Activated B cell treated with CpG ODN at 0.5 μM for 24 hours (primary cell): Measurements from ENCODE around the gene PLEKHO1. TPM values are rescaled to one million over a fixed set of nuclear protein-coding genes. Genes with fewer than 3 reads are reported as not detected.
A peak's percentile ranks its signal among the peaks of the same experiment; 100 is the strongest.

Source experiments
- ATAC-seq: fragments of 200-7000 bp; cut with Tn5 transposase; one replicate; pipeline ENCODE4 v1.10.0; 2021; ENCODE audit warnings: low read depth, mild to moderate bottlenecking, moderate library complexity
- CTCF ChIA-PET: fragments of 350-600 bp; sonication (Branson Sonifier 250); formaldehyde crosslinking; loops from one replicate; lab custom pipeline; 2021; ENCODE audit warnings: antibody characterized with exemption; lab: Charles Lee
- POLR2A ChIA-PET: fragments of 350-600 bp; sonication (Branson Sonifier 250); formaldehyde crosslinking; loops from one replicate; lab custom pipeline; 2021; ENCODE audit warnings: antibody characterized with exemption; lab: Charles Lee
- DNase-seq: peaks from one replicate; pipeline ENCODE4 v3.0.0; 2022
- H3K27ac Mint-ChIP-seq: one replicate; pipeline ENCODE4 v1.8.0; 2020; ENCODE audit warnings: mixed read lengths
- H3K27me3 Mint-ChIP-seq: one replicate; pipeline ENCODE4 v1.8.0; 2021; ENCODE audit warnings: mixed read lengths
- H3K36me3 Mint-ChIP-seq: one replicate; pipeline ENCODE4 v1.8.0; 2021; ENCODE audit warnings: low read depth, mixed read lengths
- H3K4me1 Mint-ChIP-seq: one replicate; pipeline ENCODE4 v1.8.0; 2021; ENCODE audit warnings: mixed read lengths
- H3K4me3 Mint-ChIP-seq: one replicate; pipeline ENCODE4 v1.8.0; 2020; ENCODE audit warnings: mild to moderate bottlenecking, mixed read lengths
- H3K9me3 Mint-ChIP-seq: one replicate; pipeline ENCODE4 v1.8.0; 2020; ENCODE audit warnings: mixed read lengths
- CTCF ChIP-seq: fragments of 200-600 bp; IDR thresholded peaks from one replicate; pipeline ENCODE4 v1.8.0; 2022; ENCODE audit warnings: antibody characterized with exemption, mild to moderate bottlenecking
- intact Hi-C: fragments of 100-400 bp; cut with micrococcal nuclease; formaldehyde crosslinking; loops from one replicate; pipeline ENCODE4 v1.15.1; 2024
- total RNA-seq: library from RNA; stranded (reverse); gene quantifications from 2 replicates; pipeline ENCODE4 v1.2.3, GENCODE V29; 2022

The PLEKHO1 gene
- total RNA-seq = 195 and 208 TPM in 2 replicates

GRCh38 chr1:150149271-150150132 is at the start of gene PLEKHO1:
Gene PLEKHO1 (plus strand): TSS chr1:150149916. CDS start chr1:150150258, 342 bp downstream.
- TF ChIP-seq CTCF = no peak
- DNase-seq = peak; percentile 76
- peak within 1 kb of the TSS; percentile 96 for H3K27ac Mint-ChIP-seq
- H3K4me3 Mint-ChIP-seq = peak within 1 kb of the TSS; percentile 97
- no peaks in the 10 kb centered on the region for H3K27me3 Mint-ChIP-seq
- intact Hi-C loops = loop anchor here (1.0 kb wide), 1 partner anchor 38 kb away; no protein-coding TSS in a partner anchor
- CTCF ChIA-PET = interaction anchor here (0.7 to 3.0 kb wide), 6 partner anchors 8 to 76 kb away, joined by 4 to 21 read pairs (median 4); no protein-coding TSS in a partner anchor
- peaks cover 42% of the 10 kb centered on the region for H3K36me3 Mint-ChIP-seq
- POLR2A ChIA-PET = interaction anchor here (0.5 to 6.3 kb wide), 24 partner anchors 11 to 369 kb away, joined by 3 to 388 read pairs (median 4); partner anchors contain the start of genes APH1A, SF3B4 and VPS45
- H3K4me1 Mint-ChIP-seq = peaks cover 72% of the 10 kb centered on the region
- ATAC-seq = peak; percentile 80
- H3K9me3 Mint-ChIP-seq = no peaks in the 10 kb centered on the region

GRCh38 chr1:150102986-150103385 is 46.7 kb upstream of the PLEKHO1 start:
- Mint-ChIP-seq H3K36me3 (peaks cover 14% of the 10 kb centered on the region), H3K9me3 (peaks cover 4% of the 10 kb centered on the region), H3K4me1 (peaks cover 8% of the 10 kb centered on the region), H3K4me3 (no peak overlapping the region), H3K27ac (no peak overlapping the region), H3K27me3 (no peaks in the 10 kb centered on the region)
- POLR2A ChIA-PET = interaction anchor here (1.0 kb wide), 1 partner anchor 24 kb away, joined by 3 read pairs; no protein-coding TSS in a partner anchor
- intact Hi-C loops = no loop called here
- DNase-seq (no peak), ATAC-seq (no peak)
- CTCF ChIA-PET = no interaction called here
- no peak for TF ChIP-seq CTCF

GRCh38 chr1:150106341-150106740 is 43.4 kb upstream of the PLEKHO1 start:
- ATAC-seq (no peak), DNase-seq (no peak)
- no peaks in the 10 kb centered on the region for H3K27me3 Mint-ChIP-seq
- H3K27ac Mint-ChIP-seq = no peak overlapping the region
- H3K4me3 Mint-ChIP-seq = no peak overlapping the region
- no peak for TF ChIP-seq CTCF
- H3K9me3 Mint-ChIP-seq = peaks cover 4% of the 10 kb centered on the region
- ChIA-PET POLR2A (no interaction called here), CTCF (interaction anchor here (0.9 kb wide), 1 partner anchor 56 kb away, joined by 3 read pairs; no protein-coding TSS in a partner anchor)
- peaks cover 16% of the 10 kb centered on the region for H3K36me3 Mint-ChIP-seq
- H3K4me1 Mint-ChIP-seq = peaks cover 30% of the 10 kb centered on the region
- intact Hi-C loops = no loop called here

GRCh38 chr1:150109586-150109985 is 40.1 kb upstream of the PLEKHO1 start:
- H3K9me3 Mint-ChIP-seq = peaks cover 4% of the 10 kb centered on the region
- H3K27ac Mint-ChIP-seq = peak overlapping the region; percentile 73
- DNase-seq (no peak), ATAC-seq (peak; percentile 62)
- CTCF ChIA-PET = no interaction called here
- no peaks in the 10 kb centered on the region for H3K27me3 Mint-ChIP-seq
- intact Hi-C loops = no loop called here
- peaks cover 31% of the 10 kb centered on the region for H3K36me3 Mint-ChIP-seq
- H3K4me1 Mint-ChIP-seq = peaks cover 29% of the 10 kb centered on the region
- H3K4me3 Mint-ChIP-seq = peak overlapping the region; percentile 46
- TF ChIP-seq CTCF = no peak
- POLR2A ChIA-PET = interaction anchor here (0.6 to 1.8 kb wide), 8 partner anchors 18 to 223 kb away, joined by 3 to 5 read pairs (median 4); partner anchors contain the start of gene VPS45

GRCh38 chr1:150110116-150110515 is 39.6 kb upstream of the PLEKHO1 start:
- no peak for TF ChIP-seq CTCF
- Mint-ChIP-seq H3K27ac (peak overlapping the region; percentile 73), H3K4me1 (peaks cover 29% of the 10 kb centered on the region), H3K9me3 (peaks cover 4% of the 10 kb centered on the region), H3K36me3 (peaks cover 31% of the 10 kb centered on the region), H3K27me3 (no peaks in the 10 kb centered on the region), H3K4me3 (peak overlapping the region; percentile 46)
- DNase-seq = no peak
- ATAC-seq = no peak
- CTCF ChIA-PET = no interaction called here
- POLR2A ChIA-PET = interaction anchor here (0.6 to 1.8 kb wide), 12 partner anchors 17 to 223 kb away, joined by 3 to 10 read pairs (median 4); partner anchors contain the start of genes PLEKHO1 and VPS45
- intact Hi-C loops = no loop called here
